ENCODE measurements around the gene NOC2L. TPM values are rescaled to one million over a fixed set of nuclear protein-coding genes. Genes with fewer than 3 reads are reported as not detected.

The NOC2L gene
- total RNA-seq, 4 donors from 2014 or later: 31.9 to 39.8 (median 34.6) TPM

- peaks cover 6% of the 10 kb centered on the region for H3K27me3 ChIP-seq
Measured at GRCh38 chr1:923991-924655, 34.9 kb downstream of the NOC2L start.

GRCh38 chr1:923131-923990 is 35.7 kb downstream of the NOC2L start, which contains the start of gene SAMD11:
Gene SAMD11, plus strand, starts transcription at chr1:923923. Its CDS starts 509 bp downstream, at chr1:924432.
- peaks cover 6% of the 10 kb centered on the region for H3K27me3 ChIP-seq
- H3K27ac ChIP-seq: peak within 1 kb of the TSS in 1 of 3 donors; percentile 52
- intact Hi-C loops (cut with DNase I): no loop called here

More at GRCh38 chr1:923991-924655, 34.9 kb downstream of the NOC2L start:
- WGBS, 2 donors: 0% methylated on average over 5 of the region's 98 CpGs; no CpG with 5 or more reads in 1 of the 2 donors
- H3K4me1 ChIP-seq: peaks cover 18 to 46% of the 10 kb centered on the region in 2 donors
- peak overlapping the region in 2 of 3 donors; percentile 13 to 44 for H3K4me3 ChIP-seq (replicated peaks in 1 of 3)
- DNase-seq: no peak
- TF ChIP-seq POLR2A (IDR thresholded peaks at IDR 0.05) (no peak), CTCF (IDR thresholded peaks at IDR 0.05) (no peak)
- H3K27ac ChIP-seq: peak overlapping the region in 1 of 3 donors; percentile 52
- no peaks in the 10 kb centered on the region for H3K9me3 ChIP-seq
- H3K36me3 ChIP-seq: no peaks in the 10 kb centered on the region
- intact Hi-C loops (cut with DNase I): no loop called here

GRCh38 chr1:921011-921837 is 37.8 kb downstream of the NOC2L start:
- Histone ChIP-seq H3K27ac (no peak overlapping the region), H3K4me1 (peaks cover 18 to 45% of the 10 kb centered on the region in 2 donors), H3K4me3 (replicated peaks in 1 of 3) (no peak overlapping the region)

More at GRCh38 chr1:923131-923990, 35.7 kb downstream of the NOC2L start, which contains the start of gene SAMD11:
- 4 to 13% methylated on average over 9 to 10 of the region's 72 CpGs for WGBS, 2 donors
- Histone ChIP-seq H3K4me3 (replicated peaks in 1 of 3) (peak within 1 kb of the TSS; percentile 10 to 44 (median 24)), H3K36me3 (no peaks in the 10 kb centered on the region), H3K9me3 (no peaks in the 10 kb centered on the region), H3K4me1 (peaks cover 18 to 46% of the 10 kb centered on the region in 2 donors)
- DNase-seq: peak; percentile 80 to 88
- TF ChIP-seq POLR2A (IDR thresholded peaks at IDR 0.05): no peak
- no peak for TF ChIP-seq CTCF (IDR thresholded peaks at IDR 0.05)

GRCh38 chr1:920521-920920 is 38.5 kb downstream of the NOC2L start:
- no peak for DNase-seq
- peaks cover 14 to 38% of the 10 kb centered on the region in 2 donors for H3K4me1 ChIP-seq
- no peaks in the 10 kb centered on the region for H3K9me3 ChIP-seq
- peaks cover 2% of the 10 kb centered on the region for H3K27me3 ChIP-seq
- H3K4me3 ChIP-seq (replicated peaks in 1 of 3): no peak overlapping the region
- 0 to 8% methylated on average over 2 to 3 of the region's 13 CpGs for WGBS, 2 donors
- H3K36me3 ChIP-seq: no peaks in the 10 kb centered on the region
- no peak overlapping the region for H3K27ac ChIP-seq
- TF ChIP-seq POLR2A (IDR thresholded peaks at IDR 0.05): no peak
- no peak for TF ChIP-seq CTCF (IDR thresholded peaks at IDR 0.05)
- intact Hi-C loops (cut with DNase I): no loop called here

More at GRCh38 chr1:921011-921837, 37.8 kb downstream of the NOC2L start:
- intact Hi-C loops (cut with DNase I): no loop called here
- Histone ChIP-seq H3K36me3 (no peaks in the 10 kb centered on the region), H3K27me3 (peaks cover 6% of the 10 kb centered on the region), H3K9me3 (no peaks in the 10 kb centered on the region)
- WGBS, 2 donors: 32 to 40% methylated on average over 27 to 36 of the region's 38 CpGs
- DNase-seq: peak; percentile 60 to 63
- TF ChIP-seq CTCF (IDR thresholded peaks at IDR 0.05) (peak in 5 of 6 experiments; percentile 36 to 54 (median 44)), POLR2A (IDR thresholded peaks at IDR 0.05) (no peak)

Data from thyroid gland (tissue), 4 donors.